K562 (cell line): ENCODE measurements around the gene SLC7A4. TPM values are rescaled to one million over a fixed set of nuclear protein-coding genes. Genes with fewer than 3 reads are reported as not detected.
A peak's percentile ranks its signal among the peaks of the same experiment; 100 is the strongest.

ENCODE experiments used
- ARID3A ChIP-seq: IDR thresholded peaks from 2 replicates; pipeline ENCODE4 v1.6.1; 2012; ENCODE audit warnings: low read depth, low read length, improper control_type of control experiment, borderline replicate concordance
- CAMTA2 ChIP-seq: fragments of 250-450 bp; sonication (Bioruptor Pico); conservative IDR thresholded peaks from 2 replicates; pipeline ENCODE4 v1.5.1; 2022
- FIP1L1 ChIP-seq: fragments of 200-400 bp; formaldehyde crosslinking; IDR thresholded peaks from 2 replicates; pipeline ENCODE4 v1.6.1; 2018; ENCODE audit warnings: mild to moderate bottlenecking, low read depth, low read length; ENCODE audit not compliant: poor library complexity, severe bottlenecking
- FOXO4 ChIP-seq: fragments of 450-650 bp; formaldehyde crosslinking; IDR thresholded peaks from 2 replicates; pipeline ENCODE4 v1.4.0; 2020; ENCODE audit warnings: mild to moderate bottlenecking, moderate library complexity
- HEY1 ChIP-seq: fragments of 250-450 bp; sonication (Bioruptor Pico); IDR thresholded peaks from 2 replicates; pipeline ENCODE4 v1.5.0; 2020; ENCODE audit warnings: mild to moderate bottlenecking, moderate library complexity, borderline replicate concordance
- MTF1 ChIP-seq: fragments of 250-450 bp; sonication (Bioruptor Pico); IDR thresholded peaks from 2 replicates; pipeline ENCODE4 v1.9.0; 2021; ENCODE audit warnings: moderate library complexity, mild to moderate bottlenecking, inconsistent platforms, borderline replicate concordance
- NEUROD1 ChIP-seq: fragments of 150-350 bp; IDR thresholded peaks from 2 replicates; pipeline ENCODE4 v1.6.1; 2014; ENCODE audit warnings: borderline replicate concordance, low read length, low read depth; ENCODE audit not compliant: partially characterized antibody
- NFIX ChIP-seq: fragments of 250-450 bp; sonication (Bioruptor Pico); IDR thresholded peaks from 2 replicates; pipeline ENCODE4 v1.4.0; 2020; ENCODE audit warnings: low read depth, mild to moderate bottlenecking, moderate library complexity
- RERE ChIP-seq: sonication (generic); formaldehyde crosslinking; IDR thresholded peaks from 2 replicates; pipeline ENCODE4 v1.8.0; 2023; ENCODE audit warnings: missing genetic modification reagents, mild to moderate bottlenecking, borderline replicate concordance
- THAP7 ChIP-seq: fragments of 250-450 bp; sonication (Bioruptor Pico); IDR thresholded peaks from 2 replicates; pipeline ENCODE4 v1.5.0; 2021
- ZBTB26 ChIP-seq: fragments of 450-650 bp; formaldehyde crosslinking; IDR thresholded peaks from 2 replicates; pipeline ENCODE4 v1.4.0; 2022; ENCODE audit warnings: missing genetic modification characterization
- ZBTB7A ChIP-seq: IDR thresholded peaks from 2 replicates; pipeline ENCODE4 v1.6.1; 2011; ENCODE audit warnings: low read depth, mild to moderate bottlenecking, low read length, moderate library complexity, borderline replicate concordance; ENCODE audit not compliant: control insufficient read depth
- ZNF324 ChIP-seq: fragments of 250-450 bp; sonication (Bioruptor Pico); IDR thresholded peaks from 2 replicates; pipeline ENCODE4 v1.4.0; 2020; ENCODE audit warnings: mild to moderate bottlenecking
- ZNF586 ChIP-seq: fragments of 450-650 bp; formaldehyde crosslinking; conservative IDR thresholded peaks from 2 replicates; pipeline ENCODE4 v1.4.0; 2020; ENCODE audit warnings: mild to moderate bottlenecking, moderate library complexity
- ZNF699 ChIP-seq: fragments of 250-450 bp; sonication (Bioruptor Pico); IDR thresholded peaks from 2 replicates; pipeline ENCODE4 v1.8.0; 2021; ENCODE audit warnings: mild to moderate bottlenecking, moderate library complexity; ENCODE audit not compliant: insufficient replicate concordance
- ZNF717 ChIP-seq: fragments of 250-450 bp; sonication (Bioruptor Pico); IDR thresholded peaks from 2 replicates; pipeline ENCODE4 v1.5.0; 2021
- ZSCAN32 ChIP-seq: fragments of 450-650 bp; formaldehyde crosslinking; IDR thresholded peaks from 2 replicates; pipeline ENCODE4 v1.4.0; 2020; ENCODE audit warnings: mild to moderate bottlenecking, moderate library complexity
- polyA plus RNA-seq, 8 experiments: library from polyadenylated mRNA; depleted of rRNA in 4 of 8; stranded (reverse) in 5 of 8; unstranded in 3 of 8; fragments of >200 nt; fragmentation: Nextera tagmentation in 2 of 8; fragmentation: Illumina TruSeq in 1 of 8; extraction: Ambion mirVana in 2 of 8; extraction: Trizol in 1 of 8; gene quantifications; 2 replicates each; pipeline versions ENCODE4 v1.2.1 to v1.2.3, GENCODE V29; 2011 to 2014; ENCODE audit warnings: inconsistent platforms in 1 of 8, missing spikeins in 1 of 8
- total RNA-seq, 7 experiments: library from RNA; depleted of rRNA in 6 of 7; stranded (reverse); fragments of >200 nt in 6 of 7; fragmentation: Illumina TruSeq in 2 of 7; extraction: Trizol in 2 of 7; gene quantifications; 2 replicates each; pipeline versions ENCODE4 v1.2.1 to v1.2.3, GENCODE V29; 2011 to 2021; ENCODE audit warnings: low replicate concordance in 1 of 7

Gene SLC7A4
- total and polyA plus RNA-seq, 9 of the 15 experiments (the other 6 are each of a cell fraction or from before 2014, with no cell fraction given) = not detected

- TF ChIP-seq RERE (CRISPR knock-in tag) (no peak), ZNF717 (CRISPR knock-in tag) (no peak), ZNF586 (CRISPR knock-in tag) (0 out of 2 replicates have a peak, but pooled peaks have one; percentile 19), FOXO4 (CRISPR knock-in tag) (no peak), HEY1 (CRISPR knock-in tag) (no peak), THAP7 (CRISPR knock-in tag) (no peak), ZNF699 (CRISPR knock-in tag) (no peak), MTF1 (CRISPR knock-in tag) (no peak), CAMTA2 (CRISPR knock-in tag) (no peak), ZSCAN32 (no peak), NFIX (CRISPR knock-in tag) (no peak), ZBTB26 (CRISPR knock-in tag) (0 out of 2 replicates have a peak, but pooled peaks have one; percentile 62), ZBTB7A (no peak), NEUROD1 (no peak), FIP1L1 (no peak), ARID3A (no peak), ZNF324 (CRISPR knock-in tag) (no peak)
Measured at GRCh38 chr22:21022955-21023614, 9.3 kb downstream of the SLC7A4 start (continued).
